IMR-90 (cell line): ENCODE data around the gene DDX24. TPM values are rescaled to one million over a fixed set of nuclear protein-coding genes. Genes with fewer than 3 reads are reported as not detected.

Experiments
- ATAC-seq: fragments of 200-7000 bp; cut with Tn5 transposase; 2 replicates; pipeline ENCODE4 v1.9.1; 2020; ENCODE audit warnings: low read depth, mild to moderate bottlenecking, moderate library complexity
- BruUV-seq: library from RNA; stranded (reverse); fragments of 400-500 nt; replicated peaks from 2 replicates; lab custom pipeline; 2021; lab: Mats Ljungman, UMichigan
- CTCF ChIA-PET: fragments of 300-600 bp; formaldehyde crosslinking; extraction: SDS; loops from one replicate; lab custom pipeline; 2021; ENCODE audit warnings: antibody characterized with exemption; lab: Yijun Ruan, JAX
- POLR2A ChIA-PET: fragments of 300-600 bp; sonication (Branson Sonifier 250); formaldehyde crosslinking; loops from one replicate; lab custom pipeline; 2022; ENCODE audit warnings: antibody characterized with exemption; ENCODE audit not compliant: unreplicated experiment; lab: Charles Lee
- DNase-seq: peaks from one replicate; pipeline ENCODE4 v3.0.0; 2013
- H2AFZ ChIP-seq: replicated peaks from 2 replicates; pipeline ENCODE3; 2013; ENCODE audit warnings: low read length, mild to moderate bottlenecking; ENCODE audit not compliant: poor library complexity
- H2AK5ac ChIP-seq: 2 replicates; pipeline ENCODE4 v1.6.1; 2013; ENCODE audit warnings: low read depth, low read length, inconsistent platforms
- H2AK9ac ChIP-seq: replicated peaks from 2 replicates; pipeline ENCODE3; 2013; ENCODE audit warnings: mild to moderate bottlenecking, low read depth, low read length, moderate library complexity; ENCODE audit not compliant: poor library complexity
- H2BK120ac ChIP-seq: 2 replicates; pipeline ENCODE4 v1.6.1; 2013; ENCODE audit warnings: low read depth, low read length, inconsistent platforms
- H2BK15ac ChIP-seq: 3 replicates; pipeline ENCODE4 v1.6.1; 2013; ENCODE audit warnings: low read depth, low read length, inconsistent platforms
- H2BK20ac ChIP-seq: 2 replicates; pipeline ENCODE4 v1.6.1; 2013; ENCODE audit warnings: low read depth, mild to moderate bottlenecking, inconsistent platforms, low read length, moderate library complexity
- H2BK5ac ChIP-seq: 2 replicates; pipeline ENCODE4 v1.6.1; 2013; ENCODE audit warnings: mild to moderate bottlenecking, low read depth, low read length, inconsistent platforms; ENCODE audit not compliant: poor library complexity, severe bottlenecking
- H3K14ac ChIP-seq: replicated peaks from 2 replicates; pipeline ENCODE4 v1.6.1; 2013; ENCODE audit warnings: low read depth, low read length, inconsistent platforms
- H3K18ac ChIP-seq: 2 replicates; pipeline ENCODE4 v1.6.1; 2013; ENCODE audit warnings: low read depth, low read length, control low read depth
- H3K23ac ChIP-seq: 2 replicates; pipeline ENCODE4 v1.6.1; 2013; ENCODE audit warnings: low read depth, low read length, inconsistent platforms
- H3K27ac ChIP-seq: 2 replicates; pipeline ENCODE4 v1.5.1; 2013; ENCODE audit warnings: mild to moderate bottlenecking, control low read depth, low read length; ENCODE audit not compliant: insufficient read depth
- H3K27me3 ChIP-seq: 2 replicates; pipeline ENCODE4 v1.6.1; 2013; ENCODE audit warnings: low read length; ENCODE audit not compliant: control insufficient read depth, insufficient read depth
- H3K36me3 ChIP-seq: 2 replicates; pipeline ENCODE4 v1.6.1; 2013; ENCODE audit warnings: low read length, mixed read lengths; ENCODE audit not compliant: control insufficient read depth, insufficient read depth
- H3K4ac ChIP-seq: 2 replicates; pipeline ENCODE4 v1.6.1; 2013; ENCODE audit warnings: low read depth, low read length, inconsistent platforms
- H3K4me1 ChIP-seq: 2 replicates; pipeline ENCODE4 v1.6.1; 2013; ENCODE audit warnings: low read length, mixed read lengths; ENCODE audit not compliant: control insufficient read depth, insufficient read depth
- H3K4me2 ChIP-seq: 2 replicates; pipeline ENCODE4 v1.6.1; 2013; ENCODE audit warnings: low read depth, mild to moderate bottlenecking, control low read depth, low read length, moderate library complexity
- H3K4me3 ChIP-seq: 2 replicates; pipeline ENCODE4 v1.5.1; 2013; ENCODE audit warnings: low read depth, mild to moderate bottlenecking, control low read depth, low read length, moderate library complexity; ENCODE audit not compliant: insufficient read depth
- H3K56ac ChIP-seq: 2 replicates; pipeline ENCODE4 v1.6.1; 2013; ENCODE audit warnings: low read length, inconsistent platforms; ENCODE audit not compliant: insufficient read depth; ENCODE audit errors: extremely low read depth
- H3K79me1 ChIP-seq, 2 experiments: 2 replicates each; pipeline ENCODE4 v1.6.1; 2013; ENCODE audit warnings: low read length in 2 of 2, inconsistent platforms in 1 of 2, low read depth in 1 of 2
- H3K9ac ChIP-seq: 2 replicates; pipeline ENCODE4 v1.6.1; 2013; ENCODE audit warnings: low read depth, low read length, control low read depth
- H3K9me1 ChIP-seq: 2 replicates; pipeline ENCODE4 v1.6.1; 2013; ENCODE audit warnings: low read length, inconsistent platforms; ENCODE audit not compliant: insufficient read depth
- H3K9me3 ChIP-seq: 2 replicates; pipeline ENCODE4 v1.6.1; 2013; ENCODE audit warnings: low read length; ENCODE audit not compliant: control insufficient read depth, insufficient read depth
- H4K20me1 ChIP-seq: 2 replicates; pipeline ENCODE4 v1.6.1; 2013; ENCODE audit warnings: low read length, inconsistent platforms; ENCODE audit not compliant: insufficient read depth
- H4K5ac ChIP-seq: 2 replicates; pipeline ENCODE4 v1.6.1; 2013; ENCODE audit warnings: mild to moderate bottlenecking, low read depth, low read length, control low read depth
- H4K8ac ChIP-seq, 2 experiments: 2 replicates each; pipeline ENCODE4 v1.6.1; 2013; ENCODE audit warnings: low read depth in 2 of 2, low read length in 2 of 2, control low read depth in 1 of 2, inconsistent platforms in 1 of 2
- H4K91ac ChIP-seq: 2 replicates; pipeline ENCODE4 v1.6.1; 2013; ENCODE audit warnings: low read depth, low read length, inconsistent platforms; ENCODE audit not compliant: insufficient read depth
- CEBPB ChIP-seq: IDR thresholded peaks from 2 replicates; pipeline ENCODE4 v1.6.1; 2012; ENCODE audit warnings: low read depth, low read length, improper control_type of control experiment
- CHD1 ChIP-seq: IDR thresholded peaks from 2 replicates; pipeline ENCODE4 v1.6.1; 2012; ENCODE audit warnings: low read depth, low read length, improper control_type of control experiment
- CTCF ChIP-seq: conservative IDR thresholded peaks from 2 replicates; pipeline ENCODE4 v1.5.1; 2012; ENCODE audit warnings: mild to moderate bottlenecking, low read depth, low read length, improper control_type of control experiment
- MXI1 ChIP-seq: IDR thresholded peaks from 2 replicates; pipeline ENCODE4 v1.6.1; 2012; ENCODE audit warnings: low read depth, mild to moderate bottlenecking, low read length, moderate library complexity, borderline replicate concordance
- NFE2L2 ChIP-seq: fragments of 150-350 bp; IDR thresholded peaks from 2 replicates; pipeline ENCODE4 v1.6.1; 2016; ENCODE audit warnings: low read depth, mild to moderate bottlenecking, low read length
- RAD21 ChIP-seq: IDR thresholded peaks from 2 replicates; pipeline ENCODE4 v1.6.1; 2012; ENCODE audit warnings: low read length, improper control_type of control experiment
- RFX5 ChIP-seq: IDR thresholded peaks from 2 replicates; pipeline ENCODE4 v1.8.0; 2012; ENCODE audit warnings: low read depth, mild to moderate bottlenecking, low read length, moderate library complexity
- SMC3 ChIP-seq: fragments of 150-350 bp; IDR thresholded peaks from 2 replicates; pipeline ENCODE4 v1.6.1; 2016; ENCODE audit warnings: low read depth, mild to moderate bottlenecking, antibody characterized with exemption, low read length, moderate library complexity
- WGBS, 2 experiments: methylation state at CpG; one replicate each; pipeline versions ENCODE4 v1.1.5 to v1.1.7; 2013; ENCODE audit warnings: missing lambda C conversion rate in 2 of 2; ENCODE audit not compliant: insufficient read length in 1 of 2; ENCODE audit errors: extremely low coverage in 2 of 2; 5-methylcytosine and 5-hydroxymethylcytosine counted together
- dilution Hi-C: fragments of 300-500 bp; cut with HindIII; formaldehyde crosslinking; loops from one replicate; pipeline ENCODE4 v1.14.3; 2018; ENCODE audit warnings: low sequenced_read_pairs; ENCODE audit not compliant: unreplicated experiment
- in situ Hi-C: fragments of 300-500 bp; cut with MboI; formaldehyde crosslinking; loops from 3 replicates; pipeline ENCODE4 v1.14.3; 2019; ENCODE audit warnings: low sequenced_read_pairs, inconsistent platforms, mixed read lengths
- intact Hi-C: fragments of 100-400 bp; cut with micrococcal nuclease; formaldehyde crosslinking; loops from 2 replicates; pipeline ENCODE4 v1.10.0; 2022
- polyA plus RNA-seq, 3 experiments: library from polyadenylated mRNA; depleted of rRNA; stranded (reverse); fragments of >200 nt; gene quantifications; 2 replicates each; pipeline ENCODE4 v1.2.3, GENCODE V29; 2012; ENCODE audit warnings: low replicate concordance in 1 of 3
- total RNA-seq: library from RNA; depleted of rRNA; stranded (reverse); fragments of >200 nt; gene quantifications from 2 replicates; pipeline ENCODE4 v1.2.3, GENCODE V29; 2012

DDX24 gene
- total and polyA plus RNA-seq, 2 of the 4 experiments (the other 2 are of a cell fraction): 134 to 155 TPM

GRCh38 chr14:94126800-94127199, 45.8 kb upstream of the DDX24 start:
- H3K4me1 ChIP-seq: peaks cover 9% of the 10 kb centered on the region
- H2AK9ac ChIP-seq: no peak overlapping the region
- H3K9me3 ChIP-seq: no peaks in the 10 kb centered on the region
- dilution Hi-C loops (no loop called here), in situ Hi-C loops (no loop called here), intact Hi-C loops (no loop called here)
- no peak overlapping the region for H3K4ac ChIP-seq
- 80% methylated on average over 1 of the region's 5 CpGs; no CpG with 5 or more reads in 1 of the 2 experiments for WGBS, 2 experiments
- no peak overlapping the region for H4K5ac ChIP-seq
- BruUV-seq: no TSS peak
- DNase-seq (no peak), ATAC-seq (no peak)
- no peak overlapping the region for H2AFZ ChIP-seq
- H3K56ac ChIP-seq: no peak overlapping the region
- TF ChIP-seq RAD21 (no peak), CTCF (no peak), RFX5 (no peak), SMC3 (no peak), NFE2L2 (no peak), CEBPB (no peak), MXI1 (no peak), CHD1 (no peak)
- H3K9ac ChIP-seq: no peak overlapping the region
- H2BK120ac ChIP-seq: no peak overlapping the region
- no peak overlapping the region for H4K91ac ChIP-seq
- peaks cover 12% of the 10 kb centered on the region for H3K36me3 ChIP-seq
- ChIA-PET CTCF (interaction anchor here (0.6 kb wide), 1 partner anchor 75 kb away, joined by 3 read pairs; no protein-coding TSS in a partner anchor), POLR2A (no interaction called here)
- H3K9me1 ChIP-seq: peaks cover 5% of the 10 kb centered on the region; the same call in 1 of the 2 replicates
- no peak overlapping the region for H3K4me3 ChIP-seq
- no peak overlapping the region for H3K4me2 ChIP-seq
- H3K27ac ChIP-seq: no peak overlapping the region
- H3K18ac ChIP-seq: no peak overlapping the region
- no peak overlapping the region for H2BK20ac ChIP-seq
- no peak overlapping the region for H3K14ac ChIP-seq
- peaks cover 0 to 14% of the 10 kb centered on the region in 2 experiments; a peak in 1 of 4 replicates for H3K79me1 ChIP-seq
- H3K23ac ChIP-seq: no peak overlapping the region
- H4K20me1 ChIP-seq: no peaks in the 10 kb centered on the region
- H4K8ac ChIP-seq: no peak overlapping the region
- H2AK5ac ChIP-seq: no peak overlapping the region
- H2BK5ac ChIP-seq: no peak overlapping the region
- no peaks in the 10 kb centered on the region for H3K27me3 ChIP-seq
- no peak overlapping the region for H2BK15ac ChIP-seq
